Mononuclear cell (primary cell): ENCODE results near the gene DSG2. TPM values are rescaled to one million over a fixed set of nuclear protein-coding genes. Genes with fewer than 3 reads are reported as not detected.

ENCODE experiments used
- H3K27me3 ChIP-seq: 2 replicates; pipeline ENCODE4 v1.6.0; 2011; ENCODE audit warnings: low read length, control low read depth; ENCODE audit not compliant: insufficient read depth
- H3K4me1 ChIP-seq: 2 replicates; pipeline ENCODE4 v1.5.1; 2011; ENCODE audit warnings: mild to moderate bottlenecking, low read length, control low read depth; ENCODE audit not compliant: insufficient read depth
- H3K4me3 ChIP-seq: 2 replicates; pipeline ENCODE4 v1.5.1; 2011; ENCODE audit warnings: mild to moderate bottlenecking, low read length, moderate library complexity
- H3K9me3 ChIP-seq: 2 replicates; pipeline ENCODE4 v1.5.1; 2011; ENCODE audit warnings: low read depth, mild to moderate bottlenecking, control low read depth, low read length
- total RNA-seq: library from RNA; depleted of rRNA; stranded (reverse); fragments of >200 nt; gene quantifications from one replicate; pipeline ENCODE4 v1.2.3, GENCODE V29; 2012

The DSG2 gene
- total RNA-seq, 1 donor: 0.21 TPM

GRCh38 chr18:31558567-31558966 is 60.6 kb downstream of the DSG2 start:
- no peaks in the 10 kb centered on the region for H3K4me1 ChIP-seq

GRCh38 chr18:31562726-31563125 is 64.7 kb downstream of the DSG2 start:
- H3K27me3 ChIP-seq: no peaks in the 10 kb centered on the region
- no peak overlapping the region for H3K4me3 ChIP-seq
- no peaks in the 10 kb centered on the region for H3K4me1 ChIP-seq
- H3K9me3 ChIP-seq: no peaks in the 10 kb centered on the region

More at GRCh38 chr18:31558567-31558966, 60.6 kb downstream of the DSG2 start:
- Histone ChIP-seq H3K27me3 (no peaks in the 10 kb centered on the region), H3K4me3 (no peak overlapping the region), H3K9me3 (no peaks in the 10 kb centered on the region)

GRCh38 chr18:31563778-31564177 is 65.8 kb downstream of the DSG2 start:
- H3K27me3 ChIP-seq: no peaks in the 10 kb centered on the region
- no peaks in the 10 kb centered on the region for H3K9me3 ChIP-seq
- H3K4me3 ChIP-seq: no peak overlapping the region
- no peaks in the 10 kb centered on the region for H3K4me1 ChIP-seq

GRCh38 chr18:31565345-31565744 is 67.4 kb downstream of the DSG2 start:
- Histone ChIP-seq H3K4me1 (no peaks in the 10 kb centered on the region), H3K4me3 (no peak overlapping the region), H3K9me3 (no peaks in the 10 kb centered on the region), H3K27me3 (no peaks in the 10 kb centered on the region)

GRCh38 chr18:31565782-31566512 is 68.0 kb downstream of the DSG2 start:
- no peaks in the 10 kb centered on the region for H3K9me3 ChIP-seq
- no peaks in the 10 kb centered on the region for H3K27me3 ChIP-seq
- no peak overlapping the region for H3K4me3 ChIP-seq
- H3K4me1 ChIP-seq: no peaks in the 10 kb centered on the region

GRCh38 chr18:31566576-31567306 is 68.8 kb downstream of the DSG2 start:
- no peaks in the 10 kb centered on the region for H3K9me3 ChIP-seq
- H3K4me1 ChIP-seq: no peaks in the 10 kb centered on the region
- no peak overlapping the region for H3K4me3 ChIP-seq
- H3K27me3 ChIP-seq: no peaks in the 10 kb centered on the region

GRCh38 chr18:31572368-31572767 is 74.4 kb downstream of the DSG2 start:
- H3K9me3 ChIP-seq: no peaks in the 10 kb centered on the region
- no peak overlapping the region for H3K4me3 ChIP-seq
- H3K4me1 ChIP-seq: no peaks in the 10 kb centered on the region
- H3K27me3 ChIP-seq: no peaks in the 10 kb centered on the region

GRCh38 chr18:31573051-31573450 is 75.1 kb downstream of the DSG2 start:
- H3K9me3 ChIP-seq: no peaks in the 10 kb centered on the region
- no peak overlapping the region for H3K4me3 ChIP-seq
- H3K4me1 ChIP-seq: no peaks in the 10 kb centered on the region

GRCh38 chr18:31574359-31574758 is 76.4 kb downstream of the DSG2 start:
- H3K4me3 ChIP-seq: no peak overlapping the region

More at GRCh38 chr18:31573051-31573450, 75.1 kb downstream of the DSG2 start:
- no peaks in the 10 kb centered on the region for H3K27me3 ChIP-seq

GRCh38 chr18:31575515-31576257 is 77.7 kb downstream of the DSG2 start:
- H3K4me1 ChIP-seq: no peaks in the 10 kb centered on the region
- H3K27me3 ChIP-seq: no peaks in the 10 kb centered on the region
- no peak overlapping the region for H3K4me3 ChIP-seq
- H3K9me3 ChIP-seq: no peaks in the 10 kb centered on the region

More at GRCh38 chr18:31574359-31574758, 76.4 kb downstream of the DSG2 start:
- H3K9me3 ChIP-seq: no peaks in the 10 kb centered on the region
- no peaks in the 10 kb centered on the region for H3K4me1 ChIP-seq
- no peaks in the 10 kb centered on the region for H3K27me3 ChIP-seq

GRCh38 chr18:31576670-31577069 is 78.7 kb downstream of the DSG2 start:
- H3K4me1 ChIP-seq: no peaks in the 10 kb centered on the region
- H3K9me3 ChIP-seq: no peaks in the 10 kb centered on the region
- no peak overlapping the region for H3K4me3 ChIP-seq
- H3K27me3 ChIP-seq: no peaks in the 10 kb centered on the region

GRCh38 chr18:31577195-31577594 is 79.2 kb downstream of the DSG2 start:
- Histone ChIP-seq H3K9me3 (no peaks in the 10 kb centered on the region), H3K4me3 (no peak overlapping the region), H3K4me1 (no peaks in the 10 kb centered on the region), H3K27me3 (no peaks in the 10 kb centered on the region)

GRCh38 chr18:31578126-31578525 is 80.1 kb downstream of the DSG2 start:
- H3K4me1 ChIP-seq: no peaks in the 10 kb centered on the region
- H3K4me3 ChIP-seq: no peak overlapping the region
- H3K27me3 ChIP-seq: no peaks in the 10 kb centered on the region

GRCh38 chr18:31579375-31579774 is 81.4 kb downstream of the DSG2 start:
- Histone ChIP-seq H3K4me3 (no peak overlapping the region), H3K27me3 (no peaks in the 10 kb centered on the region), H3K9me3 (no peaks in the 10 kb centered on the region), H3K4me1 (no peaks in the 10 kb centered on the region)

More at GRCh38 chr18:31578126-31578525, 80.1 kb downstream of the DSG2 start:
- H3K9me3 ChIP-seq: no peaks in the 10 kb centered on the region
